Endodermal cell (in vitro differentiated cells): ENCODE measurements around the gene ABCD4. TPM values are rescaled to one million over a fixed set of nuclear protein-coding genes. Genes with fewer than 3 reads are reported as not detected.

Source experiments
- DNase-seq: peaks from one replicate; pipeline ENCODE4 v3.0.0-alpha.2; 2017
- H3K27ac ChIP-seq: 2 replicates; pipeline ENCODE4 v1.5.1; 2013; ENCODE audit warnings: mild to moderate bottlenecking, low read depth, low read length, moderate library complexity
- H3K27me3 ChIP-seq: 2 replicates; pipeline ENCODE4 v1.6.1; 2013; ENCODE audit warnings: mild to moderate bottlenecking, low read length, moderate library complexity; ENCODE audit not compliant: insufficient read depth, control insufficient read depth, poor library complexity, severe bottlenecking
- H3K36me3 ChIP-seq: 2 replicates; pipeline ENCODE4 v1.7.0; 2013; ENCODE audit warnings: mild to moderate bottlenecking, low read length, moderate library complexity; ENCODE audit not compliant: control insufficient read depth, insufficient read depth
- H3K4me1 ChIP-seq: one replicate; pipeline ENCODE4 v1.7.0; 2013; ENCODE audit warnings: low read length; ENCODE audit not compliant: control insufficient read depth, insufficient read depth
- H3K4me3 ChIP-seq: 2 replicates; pipeline ENCODE4 v1.5.1; 2013; ENCODE audit warnings: mild to moderate bottlenecking, low read length, moderate library complexity
- H3K9ac ChIP-seq: 2 replicates; pipeline ENCODE4 v1.6.1; 2013; ENCODE audit warnings: mild to moderate bottlenecking, low read length, moderate library complexity; ENCODE audit not compliant: poor library complexity, severe bottlenecking; ENCODE audit errors: extremely low read depth
- H3K9me3 ChIP-seq: 2 replicates; pipeline ENCODE4 v1.6.1; 2013; ENCODE audit warnings: mild to moderate bottlenecking, low read length, moderate library complexity; ENCODE audit not compliant: control insufficient read depth
- H3K27ac Mint-ChIP-seq: 2 replicates; pipeline ENCODE4 v1.8.0; 2020; ENCODE audit warnings: mixed read lengths
- H3K27me3 Mint-ChIP-seq: 2 replicates; pipeline ENCODE4 v1.8.0; 2021; ENCODE audit warnings: mild to moderate bottlenecking, mixed read lengths; ENCODE audit not compliant: insufficient read depth
- H3K36me3 Mint-ChIP-seq: 2 replicates; pipeline ENCODE4 v1.8.0; 2020; ENCODE audit warnings: low read depth, mixed read lengths
- H3K4me1 Mint-ChIP-seq: 2 replicates; pipeline ENCODE4 v1.8.0; 2020; ENCODE audit warnings: mixed read lengths
- H3K4me3 Mint-ChIP-seq: 2 replicates; pipeline ENCODE4 v1.8.0; 2020; ENCODE audit warnings: mild to moderate bottlenecking, moderate library complexity, mixed read lengths
- H3K9me3 Mint-ChIP-seq: 2 replicates; pipeline ENCODE4 v1.8.0; 2020; ENCODE audit warnings: mild to moderate bottlenecking, mixed read lengths
- CTCF ChIP-seq: fragments of 200-600 bp; sonication (generic); conservative IDR thresholded peaks from 2 replicates; pipeline ENCODE4 v1.5.0; 2021; ENCODE audit warnings: antibody characterized with exemption, mild to moderate bottlenecking
- WGBS, 2 experiments: methylation state at CpG; one replicate each; pipeline versions ENCODE4 v1.1.5 to v1.1.7; 2013; ENCODE audit warnings: missing lambda C conversion rate in 2 of 2, mixed read lengths in 1 of 2; ENCODE audit not compliant: insufficient coverage in 1 of 2, insufficient read length in 1 of 2; 5-methylcytosine and 5-hydroxymethylcytosine counted together
- total RNA-seq, 2 donors: library from RNA; stranded (reverse); fragmentation: NEBNext Ultra II Directional in 1 of 2; extraction: Animal tissue kit (Norgen Biotek cat#: 25700) in 1 of 2; gene quantifications; 2 replicates in 1 of 2; 3 replicates in 1 of 2; pipeline ENCODE4 v1.2.1, GENCODE V29; 2021

Gene ABCD4
- total RNA-seq, 2 donors from 2014 or later = 153 to 239 TPM

GRCh38 chr14:74290415-74290814 is 12.3 kb downstream of the ABCD4 start:
- Mint-ChIP-seq H3K4me1 (peaks cover 7% of the 10 kb centered on the region), H3K27me3 (no peaks in the 10 kb centered on the region), H3K36me3 (peaks cover 78% of the 10 kb centered on the region), H3K4me3 (no peak overlapping the region), H3K27ac (no peak overlapping the region), H3K9me3 (no peaks in the 10 kb centered on the region)
- Histone ChIP-seq H3K27me3 (no peaks in the 10 kb centered on the region), H3K4me3 (no peak overlapping the region), H3K4me1 (peaks cover 6% of the 10 kb centered on the region), H3K9me3 (no peaks in the 10 kb centered on the region), H3K27ac (no peak overlapping the region), H3K36me3 (peaks cover 92% of the 10 kb centered on the region), H3K9ac (no peak overlapping the region)
- TF ChIP-seq CTCF = peak; percentile 78
- WGBS, 2 experiments = 58 to 81% methylated on average over 2 to 7 of the region's 7 CpGs
- peak; percentile 70 for DNase-seq

- Histone ChIP-seq H3K27ac (no peak overlapping the region), H3K4me3 (no peak overlapping the region), H3K27me3 (no peaks in the 10 kb centered on the region), H3K9me3 (no peaks in the 10 kb centered on the region), H3K9ac (no peak overlapping the region), H3K4me1 (peaks cover 6% of the 10 kb centered on the region), H3K36me3 (peaks cover 91% of the 10 kb centered on the region)
- DNase-seq = no peak
- Mint-ChIP-seq H3K4me1 (peaks cover 5% of the 10 kb centered on the region), H3K36me3 (peaks cover 74% of the 10 kb centered on the region), H3K27me3 (no peaks in the 10 kb centered on the region), H3K27ac (no peak overlapping the region), H3K4me3 (no peak overlapping the region), H3K9me3 (no peaks in the 10 kb centered on the region)
- no peak for TF ChIP-seq CTCF
- 94 to 95% methylated on average over 3 to 5 of the region's 5 CpGs for WGBS, 2 experiments
Measured at GRCh38 chr14:74289801-74290200, 12.9 kb downstream of the ABCD4 start.

GRCh38 chr14:74286736-74287135 is 16.0 kb downstream of the ABCD4 start:
- Mint-ChIP-seq H3K4me3 (no peak overlapping the region), H3K27ac (no peak overlapping the region), H3K9me3 (no peaks in the 10 kb centered on the region), H3K36me3 (peaks cover 72% of the 10 kb centered on the region), H3K27me3 (no peaks in the 10 kb centered on the region), H3K4me1 (no peaks in the 10 kb centered on the region)
- H3K27ac ChIP-seq = no peak overlapping the region
- H3K36me3 ChIP-seq = peaks cover 86% of the 10 kb centered on the region
- TF ChIP-seq CTCF = no peak
- DNase-seq = no peak
- no peaks in the 10 kb centered on the region for H3K4me1 ChIP-seq
- H3K9me3 ChIP-seq = no peaks in the 10 kb centered on the region
- WGBS, 2 experiments = 92 to 100% methylated on average over 1 to 7 of the region's 7 CpGs
- H3K27me3 ChIP-seq = no peaks in the 10 kb centered on the region
- H3K9ac ChIP-seq = no peak overlapping the region
- no peak overlapping the region for H3K4me3 ChIP-seq
